GM21737 (cell line): ENCODE measurements around the gene FBXL14.
A peak's percentile ranks its signal among the peaks of the same experiment; 100 is the strongest.

ENCODE experiments used
- ATAC-seq: cut with Tn5 transposase; IDR thresholded peaks from one replicate; pipeline ENCODE4 v1.9.1; 2021; ENCODE audit warnings: mild to moderate bottlenecking, moderate library complexity; ENCODE audit not compliant: unreplicated experiment

The FBXL14 gene

GRCh38 chr12:1594261-1595025 lies at the start of gene FBXL14:
Gene FBXL14, minus strand, starts transcription at chr12:1594581. Its CDS starts 515 bp downstream, at chr12:1594066.
- peak; percentile 51 for ATAC-seq

GRCh38 chr12:1643905-1644533 lies 49.6 kb upstream of the FBXL14 start:
- no peak for ATAC-seq

GRCh38 chr12:1643043-1643442 lies 48.7 kb upstream of the FBXL14 start:
- ATAC-seq, result no peak

- ATAC-seq, result no peak
These were observed 48.1 kb upstream of the FBXL14 start for GRCh38 chr12:1642513-1642912.

- ATAC-seq, result no peak
These were observed 46.2 kb upstream of the FBXL14 start for GRCh38 chr12:1640328-1641234.

GRCh38 chr12:1639538-1639937 lies 45.2 kb upstream of the FBXL14 start:
- ATAC-seq, result no peak

- no peak for ATAC-seq
These were observed 43.8 kb upstream of the FBXL14 start for GRCh38 chr12:1638203-1638602.

- ATAC-seq, result no peak
These were observed 41.1 kb upstream of the FBXL14 start for GRCh38 chr12:1635301-1636095.

GRCh38 chr12:1634590-1635191 lies 40.3 kb upstream of the FBXL14 start:
- ATAC-seq, result no peak

- no peak for ATAC-seq
These were observed 39.8 kb upstream of the FBXL14 start for GRCh38 chr12:1634149-1634548.

- no peak for ATAC-seq
These were observed 39.1 kb upstream of the FBXL14 start for GRCh38 chr12:1633459-1633858.

GRCh38 chr12:1632702-1633101 lies 38.3 kb upstream of the FBXL14 start:
- ATAC-seq, result no peak

GRCh38 chr12:1630827-1631591 lies 36.6 kb upstream of the FBXL14 start:
- no peak for ATAC-seq

- ATAC-seq, result no peak
These were observed 35.9 kb upstream of the FBXL14 start for GRCh38 chr12:1630133-1630826.

GRCh38 chr12:1629338-1630132 lies 35.2 kb upstream of the FBXL14 start:
- ATAC-seq, result no peak

GRCh38 chr12:1628666-1629337 lies 34.4 kb upstream of the FBXL14 start, which contains the start of gene WNT5B:
Gene WNT5B, plus strand, starts transcription at chr12:1629231. Its CDS starts 2,124 bp downstream, at chr12:1631355.
- no peak for ATAC-seq

- ATAC-seq, result no peak
These were observed 28.0 kb upstream of the FBXL14 start for GRCh38 chr12:1622406-1622805.
